ENCODE measurements around the gene CAMTA1.

DNA sequence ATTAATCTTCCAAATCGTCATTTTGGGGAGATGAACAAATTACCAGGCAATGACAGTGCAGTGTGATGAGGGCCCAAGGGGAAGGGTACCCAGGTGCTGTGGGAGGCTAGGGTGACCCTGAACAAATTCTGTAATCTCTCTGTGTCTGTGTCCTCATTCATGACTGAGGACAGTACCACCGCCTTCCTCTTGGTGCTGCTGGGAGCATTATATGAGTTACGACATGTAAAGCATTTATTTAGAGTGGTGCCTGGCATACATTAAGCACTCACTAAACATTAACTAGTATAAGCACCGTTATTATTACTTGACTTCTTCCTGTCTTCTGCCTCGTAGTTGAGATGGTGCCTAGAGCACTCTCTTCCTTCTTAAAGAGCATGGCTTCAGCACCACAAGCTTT, 517.6 kb downstream of the CAMTA1 start:
- TF ChIP-seq, protein P1, sequence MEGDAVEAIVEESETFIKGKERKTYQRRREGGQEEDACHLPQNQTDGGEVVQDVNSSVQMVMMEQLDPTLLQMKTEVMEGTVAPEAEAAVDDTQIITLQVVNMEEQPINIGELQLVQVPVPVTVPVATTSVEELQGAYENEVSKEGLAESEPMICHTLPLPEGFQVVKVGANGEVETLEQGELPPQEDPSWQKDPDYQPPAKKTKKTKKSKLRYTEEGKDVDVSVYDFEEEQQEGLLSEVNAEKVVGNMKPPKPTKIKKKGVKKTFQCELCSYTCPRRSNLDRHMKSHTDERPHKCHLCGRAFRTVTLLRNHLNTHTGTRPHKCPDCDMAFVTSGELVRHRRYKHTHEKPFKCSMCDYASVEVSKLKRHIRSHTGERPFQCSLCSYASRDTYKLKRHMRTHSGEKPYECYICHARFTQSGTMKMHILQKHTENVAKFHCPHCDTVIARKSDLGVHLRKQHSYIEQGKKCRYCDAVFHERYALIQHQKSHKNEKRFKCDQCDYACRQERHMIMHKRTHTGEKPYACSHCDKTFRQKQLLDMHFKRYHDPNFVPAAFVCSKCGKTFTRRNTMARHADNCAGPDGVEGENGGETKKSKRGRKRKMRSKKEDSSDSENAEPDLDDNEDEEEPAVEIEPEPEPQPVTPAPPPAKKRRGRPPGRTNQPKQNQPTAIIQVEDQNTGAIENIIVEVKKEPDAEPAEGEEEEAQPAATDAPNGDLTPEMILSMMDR (conservative IDR thresholded peaks at IDR 0.05; ENCODE audit: low read depth, low read length) = peak; percentile 44
- TF ChIP-seq EZH2 (IDR thresholded peaks at IDR 0.05; ENCODE audit: borderline replicate concordance, low read depth, low read length, poor library complexity, severe bottlenecking) = no peak

All from A673 (cell line).